ENCODE measurements around the gene SCAPER.
"Not testable (repeated sequence)": the region's sequence is repeated elsewhere in the genome, so short reads cannot be mapped to it uniquely, and the experiment has no call there.

The SCAPER gene

DNA sequence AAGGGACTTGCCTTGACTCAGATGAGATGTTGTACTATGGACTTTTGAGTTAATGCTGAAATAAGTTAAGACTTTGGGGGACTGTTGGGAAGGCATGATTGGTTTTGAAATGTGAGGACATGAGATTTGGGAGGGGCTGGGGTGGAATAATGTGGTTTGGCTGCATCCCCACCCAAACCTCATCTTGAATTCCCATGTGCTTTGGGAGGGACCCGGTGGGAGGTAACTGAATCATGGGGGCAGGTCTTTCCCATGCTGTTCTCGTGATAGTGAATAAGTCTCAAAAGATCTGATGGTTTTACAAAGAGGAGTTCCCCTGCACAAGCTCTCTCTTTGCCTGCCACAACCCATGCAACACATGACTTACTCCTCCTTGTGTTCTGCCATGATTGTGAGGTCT, 474.4 kb downstream of the SCAPER start:
- not testable (repeated sequence) for DNase-seq

DNA sequence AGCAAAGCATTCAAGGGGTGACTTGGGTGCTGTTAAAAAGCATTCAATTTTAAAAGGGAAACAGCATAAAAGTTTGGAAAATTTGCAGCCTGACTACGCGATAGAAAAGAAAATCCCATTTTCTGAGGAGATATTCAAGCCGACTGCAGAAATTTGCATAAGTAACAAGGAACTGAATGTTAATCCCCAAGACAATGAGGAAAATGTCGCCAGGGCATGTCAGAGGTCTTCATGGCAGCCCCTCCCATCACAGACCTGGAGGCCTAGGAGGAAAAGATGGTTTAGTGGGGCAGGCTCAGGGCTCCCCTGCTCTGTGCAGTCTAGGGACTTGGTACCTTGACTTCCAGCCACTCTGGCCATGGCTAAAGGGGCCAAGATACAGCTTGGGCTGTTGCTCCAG, 475.5 kb downstream of the SCAPER start:
- DNase-seq: no peak

GRCh38 chr15:76426941-76427340, 478.2 kb downstream of the SCAPER start:
- no peak for DNase-seq

DNA sequence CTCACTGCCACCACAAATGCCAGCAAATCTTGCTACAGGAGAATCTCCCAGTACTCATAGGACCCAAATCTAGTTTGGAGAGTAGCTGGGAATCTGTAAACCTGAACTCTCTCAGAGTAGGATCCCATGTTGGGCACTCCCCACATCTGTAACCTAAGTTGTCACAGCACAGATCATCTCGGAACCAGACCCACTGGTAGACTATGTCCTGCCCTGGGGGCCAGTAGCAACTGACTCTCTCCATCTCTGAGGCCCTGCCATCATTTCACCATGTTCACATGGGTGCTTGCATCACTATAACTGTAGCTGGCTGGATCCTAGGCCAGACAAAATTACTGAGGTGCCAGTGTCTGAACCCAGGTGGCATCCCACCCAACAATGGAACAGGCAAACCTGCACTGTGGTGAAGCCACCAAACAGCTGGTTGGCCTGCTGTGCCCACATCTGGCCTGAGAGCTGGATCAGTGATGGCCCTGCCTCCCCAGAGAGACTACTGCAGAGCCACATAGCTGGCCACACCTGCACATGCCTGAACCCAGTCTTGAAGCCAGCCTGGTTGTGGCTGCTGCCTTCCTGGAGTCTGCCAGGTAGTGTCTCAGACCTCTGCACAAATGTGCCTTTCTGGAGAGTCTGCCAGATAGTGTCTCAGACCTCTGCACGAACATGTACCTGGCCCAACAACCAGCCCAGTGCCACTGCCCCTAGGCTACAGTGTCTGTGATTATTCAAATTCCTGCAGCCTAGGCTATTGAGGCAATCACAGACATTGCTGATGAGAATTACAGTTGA, 486.6 kb downstream of the SCAPER start:
- no peak for DNase-seq

DNA sequence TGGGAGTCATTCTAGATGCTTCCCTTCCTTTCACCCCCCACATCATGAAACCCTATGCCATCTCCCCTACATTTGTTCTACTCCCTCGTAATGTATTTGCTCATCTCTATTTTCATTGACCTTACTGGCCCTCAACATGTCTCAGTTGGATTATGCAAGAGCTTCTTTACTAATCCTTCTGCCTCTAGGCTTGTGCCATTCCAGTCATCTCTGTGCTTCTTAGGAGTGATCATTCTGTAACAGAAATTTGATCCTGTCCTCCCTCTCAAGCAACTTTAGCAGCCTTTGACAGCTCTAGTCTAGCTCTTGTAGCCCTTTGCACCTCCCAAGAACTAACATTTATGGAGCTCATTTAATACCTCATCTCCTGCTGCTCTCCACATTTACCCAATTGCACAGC, 503.9 kb downstream of the SCAPER start:
- DNase-seq: no peak

GRCh38 chr15:76398317-76399104, 506.6 kb downstream of the SCAPER start:
- DNase-seq: no peak

GRCh38 chr15:76393614-76394013, 511.5 kb downstream of the SCAPER start:
- DNase-seq: peak in 1 of 56 donors; percentile 2

GRCh38 chr15:76391847-76392246, 513.3 kb downstream of the SCAPER start:
- no peak for DNase-seq

DNA sequence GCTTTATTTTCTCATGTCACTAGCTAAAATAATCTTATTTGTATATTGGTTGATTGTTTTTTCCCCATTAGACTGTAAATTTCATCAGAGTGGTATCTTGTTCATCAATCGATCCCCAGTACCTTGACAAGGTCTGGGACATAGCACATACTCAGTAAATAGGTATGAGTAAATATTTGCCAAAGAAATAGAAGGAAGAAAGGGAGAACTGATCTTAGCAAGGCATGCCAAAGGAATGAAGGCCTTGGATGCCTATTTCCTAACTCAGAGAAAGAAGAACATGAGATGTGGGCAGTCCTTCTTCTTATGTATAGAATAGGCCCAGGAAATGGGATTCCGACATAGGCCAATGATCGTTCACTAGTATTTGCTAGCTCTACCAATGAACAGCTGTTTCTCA, 513.8 kb downstream of the SCAPER start:
- no peak for DNase-seq

GRCh38 chr15:76390571-76390970, 514.6 kb downstream of the SCAPER start:
- DNase-seq: no peak

- DNase-seq: no peak
These were observed 518.2 kb downstream of the SCAPER start for GRCh38 chr15:76386926-76387325.

DNA sequence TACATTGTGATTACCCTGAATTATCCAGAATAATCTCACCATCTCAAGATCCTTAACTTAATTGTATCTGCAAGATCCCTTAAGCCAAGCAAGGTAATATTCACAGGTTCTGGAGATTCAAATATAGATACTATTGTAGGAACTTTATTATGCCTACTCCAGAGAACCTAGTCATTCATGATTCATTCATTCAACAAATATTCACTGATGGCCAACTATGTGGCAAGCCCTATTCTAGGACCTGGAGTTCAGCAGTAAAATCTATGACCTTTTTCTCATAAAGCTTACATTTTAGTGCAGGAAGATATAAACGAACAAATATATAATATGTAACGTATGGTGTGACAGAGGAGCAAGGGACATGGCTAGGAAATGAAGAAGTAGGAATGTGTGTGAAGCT, 519.0 kb downstream of the SCAPER start:
- no peak for DNase-seq

DNA sequence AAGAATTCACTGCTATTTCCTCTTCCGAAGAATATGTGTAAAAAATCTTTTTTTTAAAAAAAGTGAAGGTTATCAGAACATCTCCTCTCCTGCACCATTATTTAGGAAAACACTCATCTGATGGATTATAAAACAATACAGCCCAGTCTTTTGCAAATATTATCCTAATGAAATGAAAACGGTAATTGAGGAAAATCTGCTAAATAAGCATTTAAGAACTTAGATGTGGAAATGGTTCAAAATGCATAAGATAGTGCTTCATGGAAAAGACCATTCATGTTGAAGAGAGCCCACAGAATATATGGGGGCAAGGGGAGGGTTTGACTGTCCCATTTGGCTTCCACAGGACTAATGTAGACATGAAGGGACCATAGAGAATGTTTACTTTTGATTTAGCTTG, 520.7 kb downstream of the SCAPER start:
- DNase-seq: no peak

DNA sequence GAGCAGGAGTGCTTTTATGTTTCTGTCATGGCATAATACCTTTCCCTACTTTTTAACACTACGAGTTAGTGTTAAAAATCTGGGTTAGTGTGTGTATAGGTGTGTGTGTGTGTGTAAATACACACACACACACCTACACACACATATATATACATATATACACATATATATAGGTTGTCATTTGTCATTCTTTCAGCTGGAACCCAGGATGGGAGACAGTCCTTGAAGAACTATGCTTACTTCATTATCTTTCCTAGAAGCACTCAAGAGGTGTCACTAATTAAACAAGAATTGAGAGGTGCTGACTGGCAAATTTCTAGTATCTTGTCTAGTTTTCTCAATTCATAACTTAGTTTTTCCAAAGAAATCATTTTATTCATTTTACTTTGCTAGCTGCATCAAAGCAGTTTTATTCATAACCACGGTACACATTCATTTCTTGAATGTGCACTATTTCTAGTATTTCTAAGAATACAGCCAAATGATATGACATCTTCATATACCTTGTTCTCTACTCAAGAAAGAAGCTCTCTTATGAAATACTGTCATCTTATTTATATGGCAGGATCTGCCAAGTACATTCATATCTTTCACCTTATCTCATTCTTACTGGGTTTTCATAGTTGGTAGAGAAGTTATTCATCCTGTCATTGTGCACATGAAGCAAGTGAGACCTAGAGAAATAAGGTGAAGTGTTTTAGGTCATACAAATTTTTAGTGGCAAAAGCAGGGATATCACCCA, 522.0 kb downstream of the SCAPER start:
- DNase-seq: no peak

DNA sequence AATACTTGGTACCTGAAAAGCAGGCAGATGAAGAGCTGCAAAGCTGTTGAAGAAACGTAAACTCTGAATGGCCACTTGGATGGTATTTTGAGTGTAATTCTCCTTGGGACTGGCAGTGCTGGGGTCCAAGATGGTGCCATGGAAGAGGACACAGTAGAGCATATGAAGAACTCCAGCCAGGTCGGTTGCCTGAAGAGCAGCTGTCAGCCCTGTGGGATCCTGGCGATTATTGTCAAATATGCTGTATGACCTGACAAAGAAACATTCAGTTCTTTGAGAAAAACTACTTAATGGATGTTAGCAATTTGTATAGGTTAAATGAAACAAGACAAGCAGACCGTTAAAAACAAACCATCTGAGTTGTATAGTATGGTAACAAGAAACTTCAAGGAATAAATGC, 523.8 kb downstream of the SCAPER start:
- DNase-seq: no peak

DNA sequence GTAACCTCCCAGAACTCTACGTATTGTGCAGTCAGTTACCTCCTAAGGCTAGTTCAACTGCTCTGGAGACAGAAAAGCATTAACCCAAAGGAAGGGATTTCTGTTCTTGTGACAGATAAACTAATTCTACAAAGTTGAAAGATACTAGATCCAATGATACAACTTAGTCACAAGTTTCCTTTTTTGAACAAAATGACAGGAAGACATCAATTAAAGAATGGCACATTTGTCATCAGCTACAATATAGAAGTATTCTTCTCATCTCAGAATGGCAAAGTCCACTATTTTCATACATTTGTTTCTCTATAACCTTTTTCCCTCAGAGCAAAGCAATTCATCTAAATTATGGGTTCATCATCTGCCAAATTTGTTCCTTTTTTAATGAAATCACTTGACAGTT, 524.9 kb downstream of the SCAPER start:
- DNase-seq: no peak

DNA sequence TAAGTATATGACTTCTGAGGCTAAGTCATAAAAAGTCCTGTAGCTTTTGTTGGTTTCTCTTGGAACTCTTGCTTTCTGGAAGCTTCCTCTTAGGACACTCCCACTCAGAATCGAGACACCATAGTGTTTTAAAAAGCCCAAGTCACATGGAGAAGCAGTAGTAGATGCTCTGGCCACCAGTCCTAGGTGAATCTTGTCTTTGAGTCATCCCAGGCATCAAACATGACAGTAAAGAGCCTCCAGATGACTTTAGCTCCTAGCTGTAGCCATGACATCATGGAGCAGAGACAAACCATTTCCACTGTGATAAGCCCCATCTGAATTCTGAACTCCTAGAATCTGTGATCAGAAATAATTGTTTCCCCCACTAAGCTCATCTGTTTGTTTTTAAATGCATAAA, 526.4 kb downstream of the SCAPER start:
- DNase-seq: no peak

DNA sequence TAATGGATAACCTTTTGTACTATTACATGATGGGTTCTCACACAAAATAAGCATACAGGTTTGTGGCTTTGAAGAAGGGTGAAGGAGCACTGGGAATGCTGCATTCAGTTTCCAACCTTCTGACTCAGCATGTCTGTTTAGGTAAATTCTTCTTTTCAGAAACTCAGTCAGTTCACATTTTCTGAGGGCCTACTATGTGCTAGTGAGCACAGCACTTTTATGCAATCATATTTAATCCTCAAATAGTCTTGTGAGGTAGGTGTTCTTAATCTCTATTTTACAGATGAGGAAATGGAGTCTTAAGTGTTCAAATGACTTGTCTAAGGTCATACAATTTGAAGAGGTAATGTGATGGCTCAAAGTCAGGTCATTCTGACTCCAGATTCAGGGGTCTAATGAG, 527.4 kb downstream of the SCAPER start:
- DNase-seq: no peak

GRCh38 chr15:76377217-76377616, 527.9 kb downstream of the SCAPER start:
- DNase-seq: no peak

DNA sequence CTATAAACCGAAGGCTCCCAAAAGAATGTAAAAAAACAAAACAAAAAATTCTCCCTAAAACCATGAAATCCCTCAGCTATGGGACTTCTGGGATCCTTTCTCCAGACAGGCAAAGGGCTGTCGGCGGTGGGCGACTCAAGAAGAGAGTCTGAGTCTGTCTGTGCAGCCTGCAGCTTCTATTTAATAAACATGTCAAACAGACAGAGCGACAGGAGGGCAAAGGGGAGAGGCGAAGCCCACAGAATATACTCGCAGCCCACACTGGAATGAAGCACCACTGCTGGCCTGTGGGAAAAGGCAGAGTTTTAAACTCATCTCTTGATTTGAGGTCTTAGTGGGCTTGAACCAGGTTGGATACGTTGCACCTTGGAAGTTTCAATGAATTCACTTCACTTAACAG, 528.3 kb downstream of the SCAPER start:
- no peak for DNase-seq

GRCh38 chr15:76376029-76376428, 529.1 kb downstream of the SCAPER start:
- DNase-seq: no peak

- DNase-seq: peak in 2 of 56 donors; percentile 1 to 4
These were observed 537.0 kb downstream of the SCAPER start for GRCh38 chr15:76368122-76368621.

Data from nucleus accumbens (tissue), 56 donors.